ENCODE measurements around the gene ARHGAP26.

Gene ARHGAP26

GRCh38 chr5:142886211-142886610 lies 116.0 kb downstream of the ARHGAP26 start:
- Mint-ChIP-seq H3K36me3 (peaks cover 2% of the 10 kb centered on the region), H3K4me1 (no peaks in the 10 kb centered on the region), H3K4me3 (no peak overlapping the region), H3K27me3 (no peaks in the 10 kb centered on the region), H3K27ac (no peak overlapping the region), H3K9me3 (no peaks in the 10 kb centered on the region)
- CTCF ChIA-PET, result interaction anchor here (3.8 to 4.4 kb wide), 2 partner anchors 137 to 170 kb away, joined by 81 to 153 read pairs; no protein-coding TSS in a partner anchor
- no peak for DNase-seq

DNA sequence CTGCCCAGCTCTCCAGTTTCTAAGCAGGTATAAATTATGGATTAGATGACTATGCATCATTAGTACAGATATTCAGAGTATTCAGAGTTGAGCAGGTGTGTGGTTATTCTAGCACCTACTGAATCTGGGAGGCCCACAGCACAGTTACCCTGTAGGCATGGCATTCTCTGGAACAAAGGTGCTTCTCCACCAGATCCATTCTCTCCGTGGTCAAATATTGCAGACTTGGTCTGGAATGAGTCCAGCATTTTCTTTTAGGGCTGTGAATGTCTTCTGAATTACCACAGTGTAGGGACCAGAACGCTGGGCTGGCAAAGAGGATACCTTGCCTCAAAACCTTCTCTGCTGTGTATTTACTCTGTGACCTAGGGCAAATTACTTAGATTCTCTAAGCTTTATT lies 116.8 kb downstream of the ARHGAP26 start:
- CTCF ChIA-PET, result interaction anchor here (2.3 to 4.4 kb wide), 4 partner anchors 12 to 170 kb away, joined by 14 to 153 read pairs (median 48); no protein-coding TSS in a partner anchor
- no peaks in the 10 kb centered on the region for H3K4me1 Mint-ChIP-seq

DNA sequence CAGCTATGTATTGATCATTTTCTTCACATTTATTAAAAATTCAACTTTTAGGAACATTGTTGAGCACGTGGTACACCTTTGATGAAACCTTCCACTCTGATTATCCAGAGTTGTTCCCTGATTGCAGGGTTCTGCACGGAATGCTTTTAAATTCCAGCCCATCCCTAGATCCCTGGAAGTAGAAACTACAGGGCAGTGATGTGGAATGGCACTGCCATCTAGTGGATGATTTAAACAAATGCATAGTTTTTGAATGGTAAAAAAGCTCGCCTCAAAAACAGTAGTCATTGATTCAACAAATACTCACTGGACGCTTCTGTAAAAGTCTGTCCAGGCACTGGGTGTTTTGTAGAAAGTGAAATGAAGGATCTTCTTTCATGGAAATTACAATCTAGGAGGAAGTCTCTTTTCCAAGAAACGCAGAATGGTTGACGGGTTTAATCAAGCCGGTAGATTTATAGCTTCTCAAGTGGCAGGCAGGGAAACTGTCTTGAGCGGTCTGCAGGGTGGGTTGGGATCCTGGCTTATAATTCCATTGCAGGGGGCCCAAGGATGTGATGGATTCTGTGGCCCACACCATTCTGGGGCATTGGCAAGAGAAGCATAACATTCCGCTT lies 118.4 kb downstream of the ARHGAP26 start:
- DNase-seq, result no peak
- no peak overlapping the region for H3K4me3 Mint-ChIP-seq
- CTCF ChIA-PET, result interaction anchor here (0.6 to 4.4 kb wide), 49 partner anchors 9 to 1079 kb away, joined by 3 to 153 read pairs (median 4); no protein-coding TSS in a partner anchor
- peaks cover 2% of the 10 kb centered on the region for H3K36me3 Mint-ChIP-seq
- H3K27me3 Mint-ChIP-seq, result no peaks in the 10 kb centered on the region
- H3K9me3 Mint-ChIP-seq, result no peaks in the 10 kb centered on the region
- no peaks in the 10 kb centered on the region for H3K4me1 Mint-ChIP-seq
- H3K27ac Mint-ChIP-seq, result no peak overlapping the region

More for the DNA sequence above, 116.8 kb downstream of the ARHGAP26 start:
- Mint-ChIP-seq H3K36me3 (peaks cover 2% of the 10 kb centered on the region), H3K27me3 (no peaks in the 10 kb centered on the region), H3K27ac (no peak overlapping the region), H3K4me3 (no peak overlapping the region), H3K9me3 (no peaks in the 10 kb centered on the region)
- no peak for DNase-seq

DNA sequence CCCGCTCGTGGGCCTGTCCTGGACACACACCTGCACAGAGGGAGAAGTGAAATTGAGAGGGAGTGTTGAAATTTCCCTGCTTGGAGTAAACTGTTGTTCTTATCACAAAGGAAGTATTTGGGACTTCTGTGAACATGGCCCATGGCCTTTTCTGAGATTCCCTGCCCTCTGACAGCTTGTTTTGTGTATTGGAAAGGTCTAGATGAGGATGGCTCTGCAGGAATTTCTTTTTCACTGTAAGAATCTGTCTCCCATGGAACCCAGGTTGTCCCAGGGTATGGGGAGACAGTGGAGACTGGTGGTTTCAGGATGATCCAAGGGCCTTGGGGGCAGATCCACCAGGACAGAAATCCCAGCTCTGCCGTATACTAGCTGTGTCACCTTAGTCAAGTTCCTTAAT lies 121.8 kb downstream of the ARHGAP26 start:
- CTCF ChIA-PET, result interaction anchor here (0.9 to 2.6 kb wide), 4 partner anchors 10 to 236 kb away, joined by 3 to 13 read pairs (median 6); no protein-coding TSS in a partner anchor
- Mint-ChIP-seq H3K4me1 (peaks cover 3% of the 10 kb centered on the region), H3K9me3 (no peaks in the 10 kb centered on the region), H3K27ac (no peak overlapping the region), H3K4me3 (no peak overlapping the region), H3K36me3 (peaks cover 2% of the 10 kb centered on the region), H3K27me3 (no peaks in the 10 kb centered on the region)
- no peak for DNase-seq

- CTCF ChIA-PET, result no interaction called here
- DNase-seq, result no peak
- peaks cover 3% of the 10 kb centered on the region for H3K4me1 Mint-ChIP-seq
- H3K9me3 Mint-ChIP-seq, result no peaks in the 10 kb centered on the region
- H3K4me3 Mint-ChIP-seq, result no peak overlapping the region
- H3K27me3 Mint-ChIP-seq, result no peaks in the 10 kb centered on the region
- no peak overlapping the region for H3K27ac Mint-ChIP-seq
- peaks cover 2% of the 10 kb centered on the region for H3K36me3 Mint-ChIP-seq
These were observed 124.1 kb downstream of the ARHGAP26 start for GRCh38 chr5:142894315-142894714.

- no peak for DNase-seq
- Mint-ChIP-seq H3K4me3 (no peak overlapping the region), H3K4me1 (peaks cover 3% of the 10 kb centered on the region), H3K9me3 (no peaks in the 10 kb centered on the region), H3K27ac (no peak overlapping the region), H3K36me3 (peaks cover 2% of the 10 kb centered on the region), H3K27me3 (no peaks in the 10 kb centered on the region)
- CTCF ChIA-PET, result no interaction called here
These were observed 124.6 kb downstream of the ARHGAP26 start for GRCh38 chr5:142894749-142895148.

DNA sequence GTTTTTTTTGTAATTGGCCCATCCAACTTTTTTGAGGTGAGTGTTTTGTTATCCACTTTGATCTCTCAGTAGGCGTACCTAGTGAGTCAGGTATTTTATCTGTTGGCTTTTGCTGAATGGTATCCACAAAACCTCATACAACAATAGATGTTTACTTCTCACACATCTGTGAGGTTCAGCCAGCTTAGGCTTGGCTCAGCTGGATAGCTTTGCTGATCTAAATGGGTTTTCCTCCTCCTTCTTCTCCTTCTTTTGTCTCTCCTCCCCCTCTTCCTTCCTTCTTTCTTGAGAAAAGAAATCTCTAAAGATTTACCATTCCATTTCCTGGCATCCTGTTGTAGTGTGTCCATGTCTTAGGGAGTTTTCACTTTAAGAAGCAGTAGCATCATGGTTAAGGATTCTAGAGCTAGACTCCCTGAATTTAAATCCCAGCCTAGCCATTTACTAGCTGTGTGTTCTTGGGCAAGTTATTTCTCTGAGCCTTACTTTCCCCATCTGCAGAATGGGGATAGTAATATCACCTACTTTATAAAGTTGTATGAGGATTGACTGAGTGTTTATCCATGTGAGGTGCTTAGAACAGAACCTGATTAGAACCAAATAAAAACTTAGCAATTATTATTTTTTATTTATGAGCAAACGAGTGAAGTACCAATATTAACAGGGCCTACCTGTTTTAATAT lies 126.3 kb downstream of the ARHGAP26 start:
- Mint-ChIP-seq H3K9me3 (no peaks in the 10 kb centered on the region), H3K36me3 (peaks cover 2% of the 10 kb centered on the region), H3K27me3 (no peaks in the 10 kb centered on the region), H3K4me3 (no peak overlapping the region), H3K4me1 (peaks cover 3% of the 10 kb centered on the region), H3K27ac (no peak overlapping the region)
- CTCF ChIA-PET, result interaction anchor here (1.0 to 2.6 kb wide), 6 partner anchors 8 to 183 kb away, joined by 3 to 19 read pairs (median 4); no protein-coding TSS in a partner anchor
- DNase-seq, result no peak

DNA sequence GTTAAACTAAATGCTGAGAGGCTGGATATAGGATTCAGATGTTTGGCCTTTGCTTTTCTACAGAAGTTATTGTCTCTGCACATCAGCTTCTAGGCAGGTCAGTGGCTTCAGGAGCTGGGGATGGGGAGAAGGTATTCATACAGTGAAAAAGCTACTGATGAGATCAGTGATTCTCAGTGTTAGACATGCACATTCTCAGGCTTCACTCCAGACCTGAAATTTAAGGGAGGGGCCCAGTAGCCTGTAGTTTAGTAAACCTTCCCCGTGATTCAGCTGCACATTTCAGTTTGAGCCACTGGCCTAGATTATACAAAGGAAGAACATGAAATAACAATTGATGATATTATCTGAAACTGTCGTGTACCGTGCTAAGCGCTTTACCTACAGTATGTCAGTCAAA lies 127.2 kb downstream of the ARHGAP26 start:
- no peak overlapping the region for H3K4me3 Mint-ChIP-seq
- peaks cover 2% of the 10 kb centered on the region for H3K36me3 Mint-ChIP-seq
- no peak for DNase-seq
- H3K27me3 Mint-ChIP-seq, result no peaks in the 10 kb centered on the region
- no peak overlapping the region for H3K27ac Mint-ChIP-seq
- no peaks in the 10 kb centered on the region for H3K9me3 Mint-ChIP-seq
- CTCF ChIA-PET, result interaction anchor here (0.8 to 2.6 kb wide), 6 partner anchors 9 to 148 kb away, joined by 3 to 19 read pairs (median 4); no protein-coding TSS in a partner anchor
- peaks cover 3% of the 10 kb centered on the region for H3K4me1 Mint-ChIP-seq

GRCh38 chr5:142900927-142901326 lies 130.8 kb downstream of the ARHGAP26 start:
- Mint-ChIP-seq H3K27me3 (no peaks in the 10 kb centered on the region), H3K4me1 (peaks cover 3% of the 10 kb centered on the region), H3K36me3 (peaks cover 8% of the 10 kb centered on the region), H3K4me3 (no peak overlapping the region), H3K27ac (no peak overlapping the region), H3K9me3 (no peaks in the 10 kb centered on the region)
- CTCF ChIA-PET, result interaction anchor here (0.7 kb wide), 1 partner anchor 58 kb away, joined by 3 read pairs; no protein-coding TSS in a partner anchor
- no peak for DNase-seq

- H3K27me3 Mint-ChIP-seq, result no peaks in the 10 kb centered on the region
- no peak overlapping the region for H3K4me3 Mint-ChIP-seq
- no peak for DNase-seq
- peaks cover 13% of the 10 kb centered on the region for H3K36me3 Mint-ChIP-seq
- H3K27ac Mint-ChIP-seq, result no peak overlapping the region
- no peaks in the 10 kb centered on the region for H3K4me1 Mint-ChIP-seq
- H3K9me3 Mint-ChIP-seq, result no peaks in the 10 kb centered on the region
- CTCF ChIA-PET, result interaction anchor here (1.3 kb wide), 1 partner anchor 13 kb away, joined by 5 read pairs; no protein-coding TSS in a partner anchor
These were observed 131.5 kb downstream of the ARHGAP26 start for GRCh38 chr5:142901476-142902185.

- H3K27ac Mint-ChIP-seq, result no peak overlapping the region
- CTCF ChIA-PET, result interaction anchor here (1.3 kb wide), 1 partner anchor 14 kb away, joined by 5 read pairs; no protein-coding TSS in a partner anchor
These were observed 132.2 kb downstream of the ARHGAP26 start for GRCh38 chr5:142902186-142902965.

DNA sequence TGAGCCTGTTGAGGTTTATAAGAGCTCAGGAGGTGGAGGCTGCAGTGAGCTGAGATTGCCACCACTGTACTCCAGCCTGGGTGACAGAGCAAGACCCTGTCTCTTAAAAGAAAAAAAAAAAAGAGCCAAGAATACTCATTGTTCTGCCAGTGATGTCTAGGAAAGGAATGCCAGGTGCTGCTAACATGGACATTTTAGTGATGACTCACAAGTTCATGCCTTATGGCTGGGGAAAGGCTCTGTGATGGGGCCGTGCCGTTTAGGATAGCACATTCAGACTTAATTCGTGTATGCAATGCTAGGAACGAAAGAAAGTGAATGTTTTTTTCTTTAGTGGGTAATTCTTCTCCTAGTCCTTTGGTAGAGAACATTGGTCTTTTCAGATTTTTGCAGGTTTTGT lies 134.2 kb downstream of the ARHGAP26 start:
- Mint-ChIP-seq H3K36me3 (peaks cover 16% of the 10 kb centered on the region), H3K9me3 (no peaks in the 10 kb centered on the region), H3K4me1 (no peaks in the 10 kb centered on the region), H3K27me3 (no peaks in the 10 kb centered on the region), H3K4me3 (no peak overlapping the region), H3K27ac (no peak overlapping the region)
- no peak for DNase-seq
- CTCF ChIA-PET, result no interaction called here

More at GRCh38 chr5:142902186-142902965, 132.2 kb downstream of the ARHGAP26 start:
- H3K36me3 Mint-ChIP-seq, result peaks cover 14% of the 10 kb centered on the region
- no peaks in the 10 kb centered on the region for H3K9me3 Mint-ChIP-seq
- no peak for DNase-seq
- H3K4me3 Mint-ChIP-seq, result no peak overlapping the region
- no peaks in the 10 kb centered on the region for H3K27me3 Mint-ChIP-seq
- no peaks in the 10 kb centered on the region for H3K4me1 Mint-ChIP-seq

GRCh38 chr5:142905348-142905747 lies 135.2 kb downstream of the ARHGAP26 start:
- H3K27ac Mint-ChIP-seq, result no peak overlapping the region
- no peak overlapping the region for H3K4me3 Mint-ChIP-seq
- DNase-seq, result no peak
- H3K4me1 Mint-ChIP-seq, result no peaks in the 10 kb centered on the region
- CTCF ChIA-PET, result interaction anchor here (1.4 kb wide), 1 partner anchor 17 kb away, joined by 3 read pairs; no protein-coding TSS in a partner anchor
- H3K9me3 Mint-ChIP-seq, result no peaks in the 10 kb centered on the region
- H3K27me3 Mint-ChIP-seq, result no peaks in the 10 kb centered on the region
- H3K36me3 Mint-ChIP-seq, result peaks cover 16% of the 10 kb centered on the region

All from activated naive CD4-positive, alpha-beta T cell treated with anti-CD3 and anti-CD28 coated beads, Interleukin-2, amount 10 ng/mL, durations not matched to agents 7 days and 5 days (primary cell).